IMR-90 (cell line): Measurements from ENCODE around the gene KCNS1. TPM values are rescaled to one million over a fixed set of nuclear protein-coding genes. Genes with fewer than 3 reads are reported as not detected.
"Not testable (repeated sequence)": the region's sequence is repeated elsewhere in the genome, so short reads cannot be mapped to it uniquely, and the experiment has no call there.

Experiments
- ATAC-seq: fragments of 200-7000 bp; cut with Tn5 transposase; 2 replicates; pipeline ENCODE4 v1.9.1; 2020; ENCODE audit warnings: low read depth, mild to moderate bottlenecking, moderate library complexity
- BruUV-seq: library from RNA; stranded (reverse); fragments of 400-500 nt; replicated peaks from 2 replicates; lab custom pipeline; 2021; lab: Mats Ljungman, UMichigan
- CTCF ChIA-PET: fragments of 300-600 bp; formaldehyde crosslinking; extraction: SDS; loops from one replicate; lab custom pipeline; 2021; ENCODE audit warnings: antibody characterized with exemption; lab: Yijun Ruan, JAX
- POLR2A ChIA-PET: fragments of 300-600 bp; sonication (Branson Sonifier 250); formaldehyde crosslinking; loops from one replicate; lab custom pipeline; 2022; ENCODE audit warnings: antibody characterized with exemption; ENCODE audit not compliant: unreplicated experiment; lab: Charles Lee
- DNase-seq: peaks from one replicate; pipeline ENCODE4 v3.0.0; 2013
- H2AFZ ChIP-seq: replicated peaks from 2 replicates; pipeline ENCODE3; 2013; ENCODE audit warnings: low read length, mild to moderate bottlenecking; ENCODE audit not compliant: poor library complexity
- H2AK5ac ChIP-seq: 2 replicates; pipeline ENCODE4 v1.6.1; 2013; ENCODE audit warnings: low read depth, low read length, inconsistent platforms
- H2AK9ac ChIP-seq: replicated peaks from 2 replicates; pipeline ENCODE3; 2013; ENCODE audit warnings: mild to moderate bottlenecking, low read depth, low read length, moderate library complexity; ENCODE audit not compliant: poor library complexity
- H2BK120ac ChIP-seq: 2 replicates; pipeline ENCODE4 v1.6.1; 2013; ENCODE audit warnings: low read depth, low read length, inconsistent platforms
- H2BK15ac ChIP-seq: 3 replicates; pipeline ENCODE4 v1.6.1; 2013; ENCODE audit warnings: low read depth, low read length, inconsistent platforms
- H2BK20ac ChIP-seq: 2 replicates; pipeline ENCODE4 v1.6.1; 2013; ENCODE audit warnings: low read depth, mild to moderate bottlenecking, inconsistent platforms, low read length, moderate library complexity
- H2BK5ac ChIP-seq: 2 replicates; pipeline ENCODE4 v1.6.1; 2013; ENCODE audit warnings: mild to moderate bottlenecking, low read depth, low read length, inconsistent platforms; ENCODE audit not compliant: poor library complexity, severe bottlenecking
- H3K14ac ChIP-seq: replicated peaks from 2 replicates; pipeline ENCODE4 v1.6.1; 2013; ENCODE audit warnings: low read depth, low read length, inconsistent platforms
- H3K18ac ChIP-seq: 2 replicates; pipeline ENCODE4 v1.6.1; 2013; ENCODE audit warnings: low read depth, low read length, control low read depth
- H3K23ac ChIP-seq: 2 replicates; pipeline ENCODE4 v1.6.1; 2013; ENCODE audit warnings: low read depth, low read length, inconsistent platforms
- H3K27ac ChIP-seq: 2 replicates; pipeline ENCODE4 v1.5.1; 2013; ENCODE audit warnings: mild to moderate bottlenecking, control low read depth, low read length; ENCODE audit not compliant: insufficient read depth
- H3K27me3 ChIP-seq: 2 replicates; pipeline ENCODE4 v1.6.1; 2013; ENCODE audit warnings: low read length; ENCODE audit not compliant: control insufficient read depth, insufficient read depth
- H3K36me3 ChIP-seq: 2 replicates; pipeline ENCODE4 v1.6.1; 2013; ENCODE audit warnings: low read length, mixed read lengths; ENCODE audit not compliant: control insufficient read depth, insufficient read depth
- H3K4ac ChIP-seq: 2 replicates; pipeline ENCODE4 v1.6.1; 2013; ENCODE audit warnings: low read depth, low read length, inconsistent platforms
- H3K4me1 ChIP-seq: 2 replicates; pipeline ENCODE4 v1.6.1; 2013; ENCODE audit warnings: low read length, mixed read lengths; ENCODE audit not compliant: control insufficient read depth, insufficient read depth
- H3K4me2 ChIP-seq: 2 replicates; pipeline ENCODE4 v1.6.1; 2013; ENCODE audit warnings: low read depth, mild to moderate bottlenecking, control low read depth, low read length, moderate library complexity
- H3K4me3 ChIP-seq: 2 replicates; pipeline ENCODE4 v1.5.1; 2013; ENCODE audit warnings: low read depth, mild to moderate bottlenecking, control low read depth, low read length, moderate library complexity; ENCODE audit not compliant: insufficient read depth
- H3K56ac ChIP-seq: 2 replicates; pipeline ENCODE4 v1.6.1; 2013; ENCODE audit warnings: low read length, inconsistent platforms; ENCODE audit not compliant: insufficient read depth; ENCODE audit errors: extremely low read depth
- H3K79me1 ChIP-seq, 2 experiments: 2 replicates each; pipeline ENCODE4 v1.6.1; 2013; ENCODE audit warnings: low read length in 2 of 2, inconsistent platforms in 1 of 2, low read depth in 1 of 2
- H3K9ac ChIP-seq: 2 replicates; pipeline ENCODE4 v1.6.1; 2013; ENCODE audit warnings: low read depth, low read length, control low read depth
- H3K9me1 ChIP-seq: 2 replicates; pipeline ENCODE4 v1.6.1; 2013; ENCODE audit warnings: low read length, inconsistent platforms; ENCODE audit not compliant: insufficient read depth
- H3K9me3 ChIP-seq: 2 replicates; pipeline ENCODE4 v1.6.1; 2013; ENCODE audit warnings: low read length; ENCODE audit not compliant: control insufficient read depth, insufficient read depth
- H4K20me1 ChIP-seq: 2 replicates; pipeline ENCODE4 v1.6.1; 2013; ENCODE audit warnings: low read length, inconsistent platforms; ENCODE audit not compliant: insufficient read depth
- H4K5ac ChIP-seq: 2 replicates; pipeline ENCODE4 v1.6.1; 2013; ENCODE audit warnings: mild to moderate bottlenecking, low read depth, low read length, control low read depth
- H4K8ac ChIP-seq, 2 experiments: 2 replicates each; pipeline ENCODE4 v1.6.1; 2013; ENCODE audit warnings: low read depth in 2 of 2, low read length in 2 of 2, control low read depth in 1 of 2, inconsistent platforms in 1 of 2
- H4K91ac ChIP-seq: 2 replicates; pipeline ENCODE4 v1.6.1; 2013; ENCODE audit warnings: low read depth, low read length, inconsistent platforms; ENCODE audit not compliant: insufficient read depth
- WGBS, 2 experiments: methylation state at CpG; one replicate each; pipeline versions ENCODE4 v1.1.5 to v1.1.7; 2013; ENCODE audit warnings: missing lambda C conversion rate in 2 of 2; ENCODE audit not compliant: insufficient read length in 1 of 2; ENCODE audit errors: extremely low coverage in 2 of 2; 5-methylcytosine and 5-hydroxymethylcytosine counted together
- dilution Hi-C: fragments of 300-500 bp; cut with HindIII; formaldehyde crosslinking; loops from one replicate; pipeline ENCODE4 v1.14.3; 2018; ENCODE audit warnings: low sequenced_read_pairs; ENCODE audit not compliant: unreplicated experiment
- in situ Hi-C: fragments of 300-500 bp; cut with MboI; formaldehyde crosslinking; loops from 3 replicates; pipeline ENCODE4 v1.14.3; 2019; ENCODE audit warnings: low sequenced_read_pairs, inconsistent platforms, mixed read lengths
- intact Hi-C: fragments of 100-400 bp; cut with micrococcal nuclease; formaldehyde crosslinking; loops from 2 replicates; pipeline ENCODE4 v1.10.0; 2022
- polyA plus RNA-seq, 3 experiments: library from polyadenylated mRNA; depleted of rRNA; stranded (reverse); fragments of >200 nt; gene quantifications; 2 replicates each; pipeline ENCODE4 v1.2.3, GENCODE V29; 2012; ENCODE audit warnings: low replicate concordance in 1 of 3
- total RNA-seq: library from RNA; depleted of rRNA; stranded (reverse); fragments of >200 nt; gene quantifications from 2 replicates; pipeline ENCODE4 v1.2.3, GENCODE V29; 2012

KCNS1 gene
- total and polyA plus RNA-seq, 2 of the 4 experiments (the other 2 are of a cell fraction): 0.54 to 0.62 TPM

DNA sequence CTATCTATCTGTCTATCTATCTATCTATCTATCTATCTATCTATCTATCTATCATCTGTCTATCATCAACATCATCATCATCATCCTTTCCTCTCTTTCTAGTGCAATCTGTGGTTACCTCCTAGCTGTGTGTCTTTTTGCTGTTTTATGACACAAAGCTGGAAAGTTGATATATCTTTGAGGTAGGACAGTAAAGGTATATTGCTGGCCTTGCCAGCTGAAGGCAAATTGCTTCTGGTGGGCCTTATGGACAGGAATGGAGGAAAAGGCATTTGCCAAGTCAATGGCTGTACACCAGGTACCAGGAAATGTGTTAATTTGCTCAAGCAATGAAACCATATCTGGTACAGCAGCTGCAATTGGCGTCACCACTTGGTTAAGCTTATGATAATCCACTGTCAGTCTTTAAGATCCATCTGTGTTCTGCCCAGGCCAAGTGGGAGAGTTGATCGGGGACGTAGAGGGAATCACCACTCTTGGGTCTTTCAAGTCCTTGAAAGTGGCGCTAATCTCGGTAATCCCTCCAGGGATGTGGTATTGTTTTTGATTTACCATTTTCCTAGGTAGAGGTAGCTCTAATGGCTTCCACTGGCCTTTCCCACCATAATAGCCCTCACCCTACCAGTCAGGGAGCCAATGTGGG is 38.9 kb upstream of the KCNS1 start:
- H2AFZ ChIP-seq, H2BK15ac ChIP-seq, H3K23ac ChIP-seq, H3K4me2 ChIP-seq, in situ Hi-C loops, H2AK9ac ChIP-seq, ATAC-seq, H3K18ac ChIP-seq, H2BK120ac ChIP-seq, H2BK5ac ChIP-seq, DNase-seq, H3K4ac ChIP-seq, H3K27ac ChIP-seq, H3K79me1 ChIP-seq, BruUV-seq, H3K36me3 ChIP-seq, H3K9ac ChIP-seq, H2AK5ac ChIP-seq, H4K20me1 ChIP-seq, H2BK20ac ChIP-seq, H4K91ac ChIP-seq, intact Hi-C loops, H3K56ac ChIP-seq, H4K5ac ChIP-seq, H3K27me3 ChIP-seq, H3K4me3 ChIP-seq, H4K8ac ChIP-seq, POLR2A ChIA-PET, CTCF ChIA-PET, dilution Hi-C loops, H3K9me3 ChIP-seq, H3K9me1 ChIP-seq, H3K4me1 ChIP-seq, H3K14ac ChIP-seq: not testable (repeated sequence)
- WGBS, 2 experiments: no CpG with 5 or more reads among the region's 5 CpGs
